ENCODE results near the gene GUCA1A.

GUCA1A gene

DNA sequence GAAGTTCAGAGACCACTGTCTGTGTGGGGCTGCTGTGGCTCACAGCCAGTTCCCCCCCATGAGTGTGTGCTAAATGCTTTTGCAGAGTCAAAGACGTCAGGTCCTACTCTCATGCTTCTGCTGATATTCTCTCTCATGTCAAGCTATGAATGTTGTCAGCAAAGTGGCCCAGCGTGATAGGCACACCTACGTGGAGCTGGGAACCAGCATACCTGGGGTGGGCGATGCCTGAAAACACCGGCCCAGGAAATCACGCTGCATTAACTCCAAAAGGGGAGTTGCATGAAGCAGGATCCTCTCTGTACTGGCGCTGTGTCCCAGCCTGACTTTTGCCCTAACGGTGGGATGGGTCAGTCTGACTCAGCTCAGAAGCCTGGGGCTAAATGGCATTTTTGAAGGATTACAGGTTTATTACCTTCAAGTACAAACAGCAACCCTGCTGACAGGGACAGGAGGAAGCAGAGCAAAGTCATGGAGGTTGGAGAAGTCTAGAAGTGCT is 53.5 kb downstream of the GUCA1A start:
- Histone ChIP-seq H2AFZ (ENCODE audit: low read depth, low read length, severe bottlenecking) (no peak overlapping the region), H3F3A (ENCODE audit: insufficient read depth) (no peaks in the 10 kb centered on the region), H3K9me2 (replicated peaks; ENCODE audit: insufficient read depth, low read length) (no peaks in the 10 kb centered on the region), H3K4me2 (ENCODE audit: low read depth, low read length, poor library complexity, severe bottlenecking) (no peak overlapping the region), H3K9ac (ENCODE audit: low read length) (no peak overlapping the region), H3K79me2 (ENCODE audit: insufficient read depth, low read length) (no peaks in the 10 kb centered on the region), H3K36me3 (ENCODE audit: low read length) (no peaks in the 10 kb centered on the region), H3K4me3 (ENCODE audit: insufficient read depth, low read length, poor library complexity, severe bottlenecking) (no peak overlapping the region), H3K9me3 (ENCODE audit: insufficient read depth, low read length) (no peaks in the 10 kb centered on the region), H3K27me3 (ENCODE audit: low read length) (no peaks in the 10 kb centered on the region), H3K27ac (ENCODE audit: low read depth, low read length) (no peak overlapping the region), H4K20me1 (ENCODE audit: low read depth, low read length) (no peaks in the 10 kb centered on the region)
- TF ChIP-seq CTCF (IDR thresholded peaks at IDR 0.05; ENCODE audit: insufficient read depth, low read length, poor library complexity, severe bottlenecking) (no peak), EZH2phosphoT487 (conservative IDR thresholded peaks at IDR 0.05; ENCODE audit: low read length) (no peak)

GRCh38 chr6:42227173-42227850 is 54.1 kb downstream of the GUCA1A start:
- H3K27me3 ChIP-seq (ENCODE audit: low read length), result no peaks in the 10 kb centered on the region
- H4K20me1 ChIP-seq (ENCODE audit: low read depth, low read length), result no peaks in the 10 kb centered on the region
- no peak overlapping the region for H3K9ac ChIP-seq (ENCODE audit: low read length)
- H3F3A ChIP-seq (ENCODE audit: insufficient read depth), result no peaks in the 10 kb centered on the region
- no peak overlapping the region for H3K4me2 ChIP-seq (ENCODE audit: low read depth, low read length, poor library complexity, severe bottlenecking)
- no peaks in the 10 kb centered on the region for H3K9me2 ChIP-seq (replicated peaks; ENCODE audit: insufficient read depth, low read length)
- H3K4me3 ChIP-seq (ENCODE audit: insufficient read depth, low read length, poor library complexity, severe bottlenecking), result no peak overlapping the region
- no peak overlapping the region for H3K27ac ChIP-seq (ENCODE audit: low read depth, low read length)
- H3K9me3 ChIP-seq (ENCODE audit: insufficient read depth, low read length), result no peaks in the 10 kb centered on the region
- no peak for TF ChIP-seq CTCF (IDR thresholded peaks at IDR 0.05; ENCODE audit: insufficient read depth, low read length, poor library complexity, severe bottlenecking)
- H2AFZ ChIP-seq (ENCODE audit: low read depth, low read length, severe bottlenecking), result no peak overlapping the region
- no peaks in the 10 kb centered on the region for H3K79me2 ChIP-seq (ENCODE audit: insufficient read depth, low read length)
- no peaks in the 10 kb centered on the region for H3K36me3 ChIP-seq (ENCODE audit: low read length)

GRCh38 chr6:42228305-42228704 is 55.1 kb downstream of the GUCA1A start:
- Histone ChIP-seq H3K9ac (ENCODE audit: low read length) (no peak overlapping the region), H2AFZ (ENCODE audit: low read depth, low read length, severe bottlenecking) (no peak overlapping the region), H3K36me3 (ENCODE audit: low read length) (no peaks in the 10 kb centered on the region), H3K27ac (ENCODE audit: low read depth, low read length) (no peak overlapping the region), H3K27me3 (ENCODE audit: low read length) (no peaks in the 10 kb centered on the region), H3K9me2 (replicated peaks; ENCODE audit: insufficient read depth, low read length) (no peaks in the 10 kb centered on the region), H3K4me2 (ENCODE audit: low read depth, low read length, poor library complexity, severe bottlenecking) (no peak overlapping the region), H3K4me3 (ENCODE audit: insufficient read depth, low read length, poor library complexity, severe bottlenecking) (no peak overlapping the region), H3K9me3 (ENCODE audit: insufficient read depth, low read length) (no peaks in the 10 kb centered on the region), H3K79me2 (ENCODE audit: insufficient read depth, low read length) (no peaks in the 10 kb centered on the region), H4K20me1 (ENCODE audit: low read depth, low read length) (no peaks in the 10 kb centered on the region), H3F3A (ENCODE audit: insufficient read depth) (no peaks in the 10 kb centered on the region)
- no peak for TF ChIP-seq CTCF (IDR thresholded peaks at IDR 0.05; ENCODE audit: insufficient read depth, low read length, poor library complexity, severe bottlenecking)
- no peak for TF ChIP-seq EZH2phosphoT487 (conservative IDR thresholded peaks at IDR 0.05; ENCODE audit: low read length)

Data from SU-DHL-6 (cell line).